ENCODE measurements around the gene SLC6A9. TPM values are rescaled to one million over a fixed set of nuclear protein-coding genes. Genes with fewer than 3 reads are reported as not detected.
A peak's percentile ranks its signal among the peaks of the same experiment; 100 is the strongest.

The SLC6A9 gene
- total RNA-seq, 1 experiment from 2014 or later: 30.1 TPM

- H3K23ac ChIP-seq (ENCODE audit: insufficient read length, low read depth, low read length): no peak within 1 kb of the TSS
- H3K9me3 ChIP-seq (ENCODE audit: control insufficient read depth, low read depth, low read length): no peaks in the 10 kb centered on the region
- H3K4me3 Mint-ChIP-seq: peak within 1 kb of the TSS; percentile 82 to 95
- peak; percentile 96 for DNase-seq
- H2BK120ac ChIP-seq (ENCODE audit: low read depth, low read length, poor library complexity, severe bottlenecking): no peak within 1 kb of the TSS
- H3K27ac ChIP-seq (ENCODE audit: insufficient read length, low read depth, low read length): no peak within 1 kb of the TSS
- no peak within 1 kb of the TSS for H4K91ac ChIP-seq (ENCODE audit: insufficient read length, low read depth, low read length)
- H3K18ac ChIP-seq (ENCODE audit: insufficient read length, low read depth, low read length): peak within 1 kb of the TSS; percentile 12
- no CpG with 5 or more reads among the region's 93 CpGs for WGBS (ENCODE audit: extremely low coverage, insufficient read length, low lambda C conversion rate)
- no peak within 1 kb of the TSS for H2BK15ac ChIP-seq (ENCODE audit: low read depth, low read length)
- no peak within 1 kb of the TSS for H4K8ac ChIP-seq (replicated peaks; ENCODE audit: insufficient read length, low read depth, low read length)
- H3K14ac ChIP-seq (ENCODE audit: insufficient read depth, low read length): peak within 1 kb of the TSS; percentile 82
- H4K5ac ChIP-seq (ENCODE audit: insufficient read length, low read depth, low read length): no peak within 1 kb of the TSS
- H3K4me1 Mint-ChIP-seq: peaks cover 31 to 40% of the 10 kb centered on the region in 2 experiments
- H4K20me1 ChIP-seq (ENCODE audit: control insufficient read depth, insufficient read depth, insufficient read length): no peaks in the 10 kb centered on the region
- H3K27ac Mint-ChIP-seq: peak within 1 kb of the TSS; percentile 88 to 94 (median 88)
- H3K79me1 ChIP-seq (ENCODE audit: insufficient read depth, low read depth, low read length, poor library complexity, severe bottlenecking): peaks cover 9% of the 10 kb centered on the region
- peaks cover 21% of the 10 kb centered on the region for H3K23me2 ChIP-seq (ENCODE audit: insufficient read length, low read depth, low read length, poor library complexity, severe bottlenecking)
- peaks cover 23 to 53% (median 38%) of the 10 kb centered on the region in 3 experiments; a peak in 6 of 7 replicates for H3K36me3 Mint-ChIP-seq (ENCODE audit: insufficient read depth in 1 of 3, low read depth in 3 of 3)
- no peak within 1 kb of the TSS for H3K4ac ChIP-seq (ENCODE audit: low read depth, low read length)
- no peak within 1 kb of the TSS for H2BK20ac ChIP-seq (ENCODE audit: low read depth, low read length, poor library complexity, severe bottlenecking)
- peak within 1 kb of the TSS; percentile 82 for H3K4me2 ChIP-seq (ENCODE audit: insufficient read depth, insufficient read length, low read length)
- no peak within 1 kb of the TSS for H2BK5ac ChIP-seq (ENCODE audit: insufficient read length, low read length)
- H3K4me1 ChIP-seq (ENCODE audit: insufficient read depth, low read length): peaks cover 5% of the 10 kb centered on the region; the same call in 1 of the 2 replicates
- H2AK5ac ChIP-seq (ENCODE audit: insufficient read length, low read length): no peak within 1 kb of the TSS
- H3K27me3 ChIP-seq (ENCODE audit: insufficient read depth, low read length): no peaks in the 10 kb centered on the region
- no peak; the same call in 2 of the 3 replicates for TF ChIP-seq CTCF (conservative IDR thresholded peaks at IDR 0.05)
- H2BK12ac ChIP-seq (ENCODE audit: insufficient read length, low read depth, low read length): no peak within 1 kb of the TSS
- peaks cover 3% of the 10 kb centered on the region; the same call in 1 of the 2 replicates for H3K79me2 ChIP-seq (ENCODE audit: insufficient read depth, low read length)
- no peak within 1 kb of the TSS for H3K56ac ChIP-seq (ENCODE audit: insufficient read length, low read depth, low read length)
- H3K9ac ChIP-seq (ENCODE audit: extremely low read depth, insufficient read length, low read length): peak within 1 kb of the TSS; percentile 53
- H3K27me3 Mint-ChIP-seq (ENCODE audit: low read depth): peaks cover 1% of the 10 kb centered on the region; the same call in 1 of the 2 replicates
- H3T11ph ChIP-seq (ENCODE audit: low read length): no peak within 1 kb of the TSS
- H3K9me3 Mint-ChIP-seq: no peaks in the 10 kb centered on the region
- H2AFZ ChIP-seq (ENCODE audit: low read length): no peak within 1 kb of the TSS
Measured at GRCh38 chr1:43974443-43975248, 56.6 kb downstream of the SLC6A9 start, which contains the start of gene ATP6V0B. Gene ATP6V0B (plus strand): TSS chr1:43974960. CDS start chr1:43975041, 81 bp downstream.

Data from H9 (cell line).